A549 (cell line): ENCODE measurements around the gene UBAC2. TPM values are rescaled to one million over a fixed set of nuclear protein-coding genes. Genes with fewer than 3 reads are reported as not detected.

Source experiments
- ATAC-seq, 2 experiments: fragments of 200-7000 bp in 1 of 2; fragments of >200 bp in 1 of 2; cut with Nextera tagmentation in 1 of 2; cut with Tn5 transposase in 1 of 2; 3 replicates each; pipeline versions ENCODE4 v1.8.0 to v1.9.1; 2018 to 2020; ENCODE audit warnings: mild to moderate bottlenecking in 1 of 2, moderate library complexity in 1 of 2
- CTCF ChIA-PET: fragments of 300-600 bp; sonication (Branson Sonifier 250); formaldehyde crosslinking; extraction: SDS; loops from one replicate; lab custom pipeline; 2021; ENCODE audit warnings: antibody characterized with exemption, inconsistent platforms; lab: Yijun Ruan, JAX
- POLR2A ChIA-PET: fragments of 350-600 bp; formaldehyde crosslinking; extraction: SDS; loops from one replicate; lab custom pipeline; 2021; ENCODE audit warnings: antibody characterized with exemption, inconsistent platforms; lab: Yijun Ruan, JAX
- DNase-seq, 2 experiments: peaks; one replicate each; pipeline versions ENCODE4 v3.0.0 to v3.0.0-alpha.2; 2011 to 2016; ENCODE audit warnings: low read depth in 1 of 2, low spot score in 1 of 2
- FAIRE-seq: peaks from 2 replicates; lab custom pipeline; 2011; peaks lifted over from hg19 to GRCh38; lab: Jason Lieb, UNC
- H3K27ac ChIP-seq, 2 experiments: fragments of >200 bp; sonication (Bioruptor Twin); formaldehyde crosslinking; 3 replicates each; pipeline ENCODE4 v1.5.1; 2016 to 2017
- H3K4me1 ChIP-seq: fragments of >200 bp; sonication (Bioruptor Twin); formaldehyde crosslinking; 3 replicates; pipeline ENCODE4 v1.6.1; 2016
- H3K4me2 ChIP-seq: fragments of >200 bp; sonication (Bioruptor Twin); formaldehyde crosslinking; 3 replicates; pipeline ENCODE4 v1.6.1; 2016
- H3K4me3 ChIP-seq: fragments of >200 bp; sonication (Bioruptor Twin); formaldehyde crosslinking; 3 replicates; pipeline ENCODE4 v1.5.1; 2016
- H3K9me3 ChIP-seq: fragments of >200 bp; sonication (Bioruptor Twin); formaldehyde crosslinking; 3 replicates; pipeline ENCODE4 v1.6.1; 2016
- BHLHE40 ChIP-seq: IDR thresholded peaks from 2 replicates; pipeline ENCODE4 v1.6.1; 2012; ENCODE audit warnings: low read depth, low read length, inconsistent platforms
- CBX8 ChIP-seq: fragments of 200-600 bp; sonication (generic); IDR thresholded peaks from 2 replicates; pipeline ENCODE4 v1.6.1; 2016
- CEBPB ChIP-seq, 2 experiments: fragments of >200 bp in 1 of 2; sonication (Bioruptor Twin) in 1 of 2; formaldehyde crosslinking in 1 of 2; IDR thresholded peaks; 2 replicates each; pipeline ENCODE4 v1.6.1; 2012 to 2016
- CHD2 ChIP-seq: fragments of 150-350 bp; IDR thresholded peaks from 2 replicates; pipeline ENCODE4 v1.6.1; 2014; ENCODE audit warnings: low read length; ENCODE audit not compliant: partially characterized antibody
- EHF ChIP-seq: fragments of 250-450 bp; sonication (Bioruptor Pico); IDR thresholded peaks from 2 replicates; pipeline ENCODE4 v1.5.0; 2020; ENCODE audit warnings: mild to moderate bottlenecking
- EHMT2 ChIP-seq: fragments of 200-600 bp; sonication (generic); IDR thresholded peaks from 2 replicates; pipeline ENCODE4 v1.6.1; 2016; ENCODE audit warnings: antibody characterized with exemption, low read depth, mild to moderate bottlenecking, moderate library complexity
- ESRRA ChIP-seq: fragments of 150-350 bp; IDR thresholded peaks from 2 replicates; pipeline ENCODE4 v1.6.1; 2014; ENCODE audit warnings: mild to moderate bottlenecking, low read length, borderline replicate concordance
- FOSB ChIP-seq: fragments of 250-450 bp; sonication (Bioruptor Pico); IDR thresholded peaks from 2 replicates; pipeline ENCODE4 v1.5.0; 2020; ENCODE audit warnings: mild to moderate bottlenecking, moderate library complexity
- FOXS1 ChIP-seq: fragments of 250-450 bp; sonication (Bioruptor Pico); IDR thresholded peaks from 2 replicates; pipeline ENCODE4 v1.5.0; 2020; ENCODE audit warnings: mild to moderate bottlenecking, moderate library complexity
- GATA3 ChIP-seq: IDR thresholded peaks from 2 replicates; pipeline ENCODE4 v1.6.1; 2012; ENCODE audit warnings: borderline replicate concordance
- HEYL ChIP-seq: fragments of 250-450 bp; sonication (Bioruptor Pico); IDR thresholded peaks from 2 replicates; pipeline ENCODE4 v1.8.0; 2021; ENCODE audit warnings: mild to moderate bottlenecking, moderate library complexity
- HOXA7 ChIP-seq: fragments of 250-450 bp; sonication (Bioruptor Pico); IDR thresholded peaks from 2 replicates; pipeline ENCODE4 v1.5.0; 2020; ENCODE audit warnings: mild to moderate bottlenecking, moderate library complexity
- HOXB13 ChIP-seq: fragments of 250-450 bp; sonication (Bioruptor Pico); IDR thresholded peaks from 2 replicates; pipeline ENCODE4 v1.5.0; 2020; ENCODE audit warnings: low read depth, mild to moderate bottlenecking, moderate library complexity
- HOXB5 ChIP-seq: fragments of 250-450 bp; sonication (Bioruptor Pico); IDR thresholded peaks from 2 replicates; pipeline ENCODE4 v1.5.0; 2020; ENCODE audit warnings: mild to moderate bottlenecking, moderate library complexity
- JUNB ChIP-seq: fragments of >200 bp; sonication (Bioruptor Twin); formaldehyde crosslinking; IDR thresholded peaks from 2 replicates; pipeline ENCODE4 v1.6.1; 2016
- KDM1A ChIP-seq: fragments of 200-600 bp; sonication (generic); IDR thresholded peaks from 2 replicates; pipeline ENCODE4 v1.6.1; 2016; ENCODE audit warnings: low read depth, mild to moderate bottlenecking
- MAFK ChIP-seq: fragments of 450-650 bp; IDR thresholded peaks from 2 replicates; pipeline ENCODE4 v1.6.1; 2014; ENCODE audit not compliant: partially characterized antibody
- MYC ChIP-seq: IDR thresholded peaks from 2 replicates; pipeline ENCODE4 v1.6.1; 2012; ENCODE audit warnings: mild to moderate bottlenecking, inconsistent platforms, low read length, improper control_type of control experiment, borderline replicate concordance
- POLR2A ChIP-seq: IDR thresholded peaks from 2 replicates; pipeline ENCODE4 v1.6.1; 2012; ENCODE audit warnings: mild to moderate bottlenecking, low read length
- RARB ChIP-seq: fragments of 250-450 bp; sonication (Bioruptor Pico); IDR thresholded peaks from 2 replicates; pipeline ENCODE4 v1.8.0; 2021; ENCODE audit warnings: mild to moderate bottlenecking, moderate library complexity
- SMC3 ChIP-seq: fragments of >200 bp; sonication (Bioruptor Twin); formaldehyde crosslinking; IDR thresholded peaks from 3 replicates; pipeline ENCODE4 v1.6.1; 2018; ENCODE audit warnings: inconsistent platforms
- WGBS: methylation state at CpG from one replicate; pipeline ENCODE4 v1.1.6; 2017; ENCODE audit errors: missing lambda C conversion rate; 5-methylcytosine and 5-hydroxymethylcytosine counted together
- polyA plus RNA-seq, 4 experiments: library from polyadenylated mRNA; depleted of rRNA in 3 of 4; stranded (reverse); fragments of >200 nt; fragmentation: RNase III in 1 of 4; extraction: RNeasy Plus Mini Kit Qiagen cat#74134 plus additional on column Dnase treatment in 1 of 4; gene quantifications; 2 replicates in 3 of 4; 3 replicates in 1 of 4; pipeline ENCODE4 v1.2.3, GENCODE V29; 2011 to 2017
- TF ChIP-seq, protein P1 (sequence below): fragments of 250-450 bp; sonication (Bioruptor Pico); IDR thresholded peaks from 2 replicates; pipeline ENCODE4 v1.5.0; 2021; ENCODE audit warnings: mild to moderate bottlenecking, moderate library complexity, borderline replicate concordance
- TF ChIP-seq, protein P2 (sequence below): fragments of >200 bp; sonication (Bioruptor Twin); formaldehyde crosslinking; IDR thresholded peaks from 3 replicates; pipeline ENCODE4 v1.6.1; 2016
- TF ChIP-seq, protein P3 (sequence below): fragments of >200 bp; sonication (Bioruptor Twin); formaldehyde crosslinking; IDR thresholded peaks from 2 replicates; pipeline ENCODE4 v1.6.1; 2016
- TF ChIP-seq, protein P4 (sequence below): fragments of 200-600 bp; sonication (generic); IDR thresholded peaks from 2 replicates; pipeline ENCODE4 v1.6.1; 2016; ENCODE audit warnings: antibody characterized with exemption, mild to moderate bottlenecking, moderate library complexity

UBAC2 gene
- polyA plus RNA-seq, 2 of the 4 experiments (the other 2 are of a cell fraction): 61.6 to 103 TPM

DNA sequence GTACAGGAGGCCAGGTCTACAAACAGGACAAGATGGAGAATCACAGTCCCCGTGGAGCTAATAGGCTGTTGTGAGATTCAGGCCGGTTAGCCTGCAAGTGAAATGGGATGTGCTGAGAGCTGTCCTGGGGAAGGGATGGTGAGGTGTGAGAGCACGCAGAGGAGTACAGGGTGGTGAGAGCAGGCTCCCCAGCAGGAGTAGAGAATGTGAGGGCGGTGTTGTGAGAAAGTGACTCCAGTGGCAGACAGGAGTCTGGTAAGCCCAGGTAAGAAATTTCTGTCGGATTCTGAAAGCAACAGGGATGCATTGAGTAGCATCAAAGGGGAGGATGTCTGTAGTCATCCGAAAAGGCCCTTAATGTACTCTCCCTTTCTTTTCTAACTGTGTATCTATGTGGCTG, 157.3 kb downstream of the UBAC2 start:
- FAIRE-seq (no peak), DNase-seq (no peak), ATAC-seq (no peak)
- 96% methylated on average over 6 of the region's 6 CpGs for WGBS
- Histone ChIP-seq H3K4me3 (no peak overlapping the region), H3K9me3 (no peaks in the 10 kb centered on the region), H3K27ac (no peak overlapping the region), H3K4me1 (no peaks in the 10 kb centered on the region), H3K4me2 (no peak overlapping the region)
- no peak for TF ChIP-seq EHMT2
- TF ChIP-seq FOSB (CRISPR knock-in tag): no peak
- TF ChIP-seq, protein P1, sequence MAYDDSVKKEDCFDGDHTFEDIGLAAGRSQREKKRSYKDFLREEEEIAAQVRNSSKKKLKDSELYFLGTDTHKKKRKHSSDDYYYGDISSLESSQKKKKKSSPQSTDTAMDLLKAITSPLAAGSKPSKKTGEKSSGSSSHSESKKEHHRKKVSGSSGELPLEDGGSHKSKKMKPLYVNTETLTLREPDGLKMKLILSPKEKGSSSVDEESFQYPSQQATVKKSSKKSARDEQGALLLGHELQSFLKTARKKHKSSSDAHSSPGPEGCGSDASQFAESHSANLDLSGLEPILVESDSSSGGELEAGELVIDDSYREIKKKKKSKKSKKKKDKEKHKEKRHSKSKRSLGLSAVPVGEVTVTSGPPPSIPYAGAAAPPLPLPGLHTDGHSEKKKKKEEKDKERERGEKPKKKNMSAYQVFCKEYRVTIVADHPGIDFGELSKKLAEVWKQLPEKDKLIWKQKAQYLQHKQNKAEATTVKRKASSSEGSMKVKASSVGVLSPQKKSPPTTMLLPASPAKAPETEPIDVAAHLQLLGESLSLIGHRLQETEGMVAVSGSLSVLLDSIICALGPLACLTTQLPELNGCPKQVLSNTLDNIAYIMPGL (CRISPR knock-in tag): no peak
- no peak for TF ChIP-seq BHLHE40
- TF ChIP-seq, protein P2, sequence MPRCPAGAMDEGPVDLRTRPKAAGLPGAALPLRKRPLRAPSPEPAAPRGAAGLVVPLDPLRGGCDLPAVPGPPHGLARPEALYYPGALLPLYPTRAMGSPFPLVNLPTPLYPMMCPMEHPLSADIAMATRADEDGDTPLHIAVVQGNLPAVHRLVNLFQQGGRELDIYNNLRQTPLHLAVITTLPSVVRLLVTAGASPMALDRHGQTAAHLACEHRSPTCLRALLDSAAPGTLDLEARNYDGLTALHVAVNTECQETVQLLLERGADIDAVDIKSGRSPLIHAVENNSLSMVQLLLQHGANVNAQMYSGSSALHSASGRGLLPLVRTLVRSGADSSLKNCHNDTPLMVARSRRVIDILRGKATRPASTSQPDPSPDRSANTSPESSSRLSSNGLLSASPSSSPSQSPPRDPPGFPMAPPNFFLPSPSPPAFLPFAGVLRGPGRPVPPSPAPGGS: no peak
- TF ChIP-seq POLR2A: no peak
- no peak for TF ChIP-seq CEBPB (IDR thresholded peaks at IDR 0.05)
- no peak for TF ChIP-seq JUNB
- TF ChIP-seq HOXB13 (CRISPR knock-in tag): no peak
- no peak for TF ChIP-seq MAFK
- TF ChIP-seq, protein P3, sequence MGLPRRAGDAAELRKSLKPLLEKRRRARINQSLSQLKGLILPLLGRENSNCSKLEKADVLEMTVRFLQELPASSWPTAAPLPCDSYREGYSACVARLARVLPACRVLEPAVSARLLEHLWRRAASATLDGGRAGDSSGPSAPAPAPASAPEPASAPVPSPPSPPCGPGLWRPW: no peak
- TF ChIP-seq CBX8: no peak
- no peak for TF ChIP-seq FOXS1 (CRISPR knock-in tag)
- ChIA-PET POLR2A (no interaction called here), CTCF (no interaction called here)

DNA sequence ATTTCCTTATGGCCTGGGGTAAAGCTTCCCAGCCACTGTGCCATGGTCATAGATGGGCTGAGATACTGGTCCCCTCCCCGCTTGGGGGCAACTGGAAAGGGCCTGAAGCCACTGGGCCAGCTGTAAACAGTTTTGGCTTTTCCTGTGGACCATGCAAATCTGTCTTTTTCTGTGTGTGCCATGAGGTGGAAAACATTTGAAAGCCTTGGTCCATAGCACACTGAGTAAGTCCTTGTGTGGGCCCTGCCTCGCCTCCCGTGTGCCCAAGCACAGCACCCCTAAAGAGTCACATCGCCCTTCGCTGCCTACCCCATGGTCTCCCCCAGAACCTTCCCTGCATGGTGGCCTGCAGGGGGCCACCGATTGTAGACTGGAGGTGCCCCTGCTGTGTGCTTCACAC, 158.9 kb downstream of the UBAC2 start:
- FAIRE-seq: no peak
- WGBS: 95% methylated on average over 6 of the region's 6 CpGs

More for the DNA sequence above, 158.9 kb downstream of the UBAC2 start:
- POLR2A ChIA-PET: no interaction called here
- Histone ChIP-seq H3K4me2 (no peak overlapping the region), H3K4me3 (no peak overlapping the region), H3K9me3 (no peaks in the 10 kb centered on the region), H3K4me1 (no peaks in the 10 kb centered on the region), H3K27ac (no peak overlapping the region)
- CTCF ChIA-PET: interaction anchor here (1.2 kb wide), 1 partner anchor 77 kb away, joined by 4 read pairs; no protein-coding TSS in a partner anchor
- TF ChIP-seq RARB (CRISPR knock-in tag) (no peak), ESRRA (no peak), HEYL (CRISPR knock-in tag) (no peak), HOXA7 (no peak), CHD2 (no peak), MYC (no peak), FOSB (CRISPR knock-in tag) (no peak), GATA3 (no peak), HOXB5 (CRISPR knock-in tag) (no peak), KDM1A (no peak), BHLHE40 (no peak), EHF (CRISPR knock-in tag) (no peak), SMC3 (no peak)
- TF ChIP-seq, protein P4, sequence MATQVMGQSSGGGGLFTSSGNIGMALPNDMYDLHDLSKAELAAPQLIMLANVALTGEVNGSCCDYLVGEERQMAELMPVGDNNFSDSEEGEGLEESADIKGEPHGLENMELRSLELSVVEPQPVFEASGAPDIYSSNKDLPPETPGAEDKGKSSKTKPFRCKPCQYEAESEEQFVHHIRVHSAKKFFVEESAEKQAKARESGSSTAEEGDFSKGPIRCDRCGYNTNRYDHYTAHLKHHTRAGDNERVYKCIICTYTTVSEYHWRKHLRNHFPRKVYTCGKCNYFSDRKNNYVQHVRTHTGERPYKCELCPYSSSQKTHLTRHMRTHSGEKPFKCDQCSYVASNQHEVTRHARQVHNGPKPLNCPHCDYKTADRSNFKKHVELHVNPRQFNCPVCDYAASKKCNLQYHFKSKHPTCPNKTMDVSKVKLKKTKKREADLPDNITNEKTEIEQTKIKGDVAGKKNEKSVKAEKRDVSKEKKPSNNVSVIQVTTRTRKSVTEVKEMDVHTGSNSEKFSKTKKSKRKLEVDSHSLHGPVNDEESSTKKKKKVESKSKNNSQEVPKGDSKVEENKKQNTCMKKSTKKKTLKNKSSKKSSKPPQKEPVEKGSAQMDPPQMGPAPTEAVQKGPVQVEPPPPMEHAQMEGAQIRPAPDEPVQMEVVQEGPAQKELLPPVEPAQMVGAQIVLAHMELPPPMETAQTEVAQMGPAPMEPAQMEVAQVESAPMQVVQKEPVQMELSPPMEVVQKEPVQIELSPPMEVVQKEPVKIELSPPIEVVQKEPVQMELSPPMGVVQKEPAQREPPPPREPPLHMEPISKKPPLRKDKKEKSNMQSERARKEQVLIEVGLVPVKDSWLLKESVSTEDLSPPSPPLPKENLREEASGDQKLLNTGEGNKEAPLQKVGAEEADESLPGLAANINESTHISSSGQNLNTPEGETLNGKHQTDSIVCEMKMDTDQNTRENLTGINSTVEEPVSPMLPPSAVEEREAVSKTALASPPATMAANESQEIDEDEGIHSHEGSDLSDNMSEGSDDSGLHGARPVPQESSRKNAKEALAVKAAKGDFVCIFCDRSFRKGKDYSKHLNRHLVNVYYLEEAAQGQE: no peak
- TF ChIP-seq, protein P3: no peak
- no peak for DNase-seq
- ATAC-seq: no peak
